Stimulated activated memory B cell treated with anti-CD40 and anti-IgM and Interleukin-4, amounts not matched to agents 10 μg/mL and 1 μg/mL and 100 μg/mL, for 72 hours (primary cell): ENCODE results near the gene CUX1.
"Not testable (repeated sequence)": the region's sequence is repeated elsewhere in the genome, so short reads cannot be mapped to it uniquely, and the experiment has no call there.

Source experiments
- ATAC-seq: fragments of 150-1000 bp; cut with Tn5 transposase; 2 replicates; pipeline ENCODE4 v1.10.0; 2021
- H3K27ac Mint-ChIP-seq: one replicate; pipeline ENCODE4 v1.8.0; 2022; ENCODE audit warnings: mild to moderate bottlenecking, mixed read lengths
- H3K27me3 Mint-ChIP-seq: one replicate; pipeline ENCODE4 v1.8.0; 2022; ENCODE audit warnings: mixed read lengths
- H3K36me3 Mint-ChIP-seq: one replicate; pipeline ENCODE4 v1.8.0; 2022; ENCODE audit warnings: mixed read lengths
- H3K4me1 Mint-ChIP-seq: one replicate; pipeline ENCODE4 v1.8.0; 2022; ENCODE audit warnings: mixed read lengths
- H3K4me3 Mint-ChIP-seq: one replicate; pipeline ENCODE4 v1.8.0; 2022; ENCODE audit warnings: mild to moderate bottlenecking, moderate library complexity, mixed read lengths
- H3K9me3 Mint-ChIP-seq: one replicate; pipeline ENCODE4 v1.8.0; 2022; ENCODE audit warnings: mixed read lengths

CUX1 gene

DNA sequence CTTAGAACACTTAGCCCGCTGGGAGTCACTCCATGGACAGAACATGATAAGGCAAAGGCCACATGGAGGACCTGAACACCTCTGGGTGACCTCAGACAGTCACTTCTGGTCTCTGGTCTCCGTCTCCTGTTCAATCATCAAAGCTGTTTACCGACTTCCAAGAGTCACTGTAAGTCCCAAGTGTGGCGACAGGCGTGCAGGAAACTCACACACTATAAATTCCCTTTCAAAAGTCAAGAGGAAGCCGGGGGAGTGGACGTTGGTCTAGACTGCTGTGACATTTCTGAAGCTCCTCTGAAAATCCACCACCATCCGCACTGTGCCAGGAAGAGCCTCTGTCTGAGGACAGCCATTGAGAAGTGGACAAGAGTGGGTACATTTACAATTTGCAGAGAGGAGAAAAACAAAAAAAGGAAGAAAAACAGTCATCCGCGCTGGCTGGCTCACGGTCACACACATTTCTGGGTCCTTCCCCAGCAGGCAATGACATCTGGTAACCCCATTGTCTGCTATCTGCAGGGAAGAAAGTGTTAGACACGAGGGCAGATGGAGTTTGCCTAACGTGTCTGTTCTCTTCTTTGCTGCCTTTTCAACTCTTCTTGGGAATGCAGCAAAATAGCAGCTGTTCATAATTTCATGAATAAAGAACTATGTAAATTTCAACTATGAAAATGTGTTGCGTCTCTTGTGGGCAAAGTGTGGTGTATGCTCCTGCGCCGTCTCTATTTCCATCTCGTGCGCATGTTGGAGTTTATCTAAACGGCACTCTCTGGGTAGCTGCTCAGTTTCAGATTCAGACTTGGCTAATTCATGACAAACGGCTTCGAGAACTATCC is 32.9 kb upstream of the CUX1 start:
- Mint-ChIP-seq H3K9me3 (peaks cover 2% of the 10 kb centered on the region), H3K36me3 (no peaks in the 10 kb centered on the region)

DNA sequence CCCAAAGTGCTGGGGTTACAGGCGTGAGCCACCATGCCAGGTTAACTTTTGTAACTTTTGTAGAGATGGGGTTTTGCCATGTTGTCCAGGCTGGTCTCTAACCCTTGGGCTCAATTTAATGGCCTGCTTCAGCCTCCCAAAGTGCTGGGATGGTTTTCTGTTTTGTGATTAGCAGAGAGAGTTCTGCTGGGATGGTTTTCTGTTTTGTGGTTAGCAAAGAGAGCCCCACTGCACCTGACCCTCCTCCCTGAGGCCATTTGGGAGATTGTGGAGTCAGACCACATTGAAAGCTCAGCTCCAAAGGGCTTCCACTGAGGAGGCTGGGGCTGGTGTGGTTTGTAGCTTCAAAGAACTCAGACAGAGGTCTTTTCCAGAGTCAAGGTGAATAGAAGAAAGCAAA is 29.6 kb upstream of the CUX1 start:
- no peak overlapping the region for H3K27ac Mint-ChIP-seq
- peaks cover 2% of the 10 kb centered on the region for H3K9me3 Mint-ChIP-seq

More for the DNA sequence above, 32.9 kb upstream of the CUX1 start:
- peaks cover 15% of the 10 kb centered on the region for H3K27me3 Mint-ChIP-seq
- peak; percentile 47 for ATAC-seq
- H3K4me1 Mint-ChIP-seq: peaks cover 10% of the 10 kb centered on the region
- H3K27ac Mint-ChIP-seq: no peak overlapping the region
- no peak overlapping the region for H3K4me3 Mint-ChIP-seq

DNA sequence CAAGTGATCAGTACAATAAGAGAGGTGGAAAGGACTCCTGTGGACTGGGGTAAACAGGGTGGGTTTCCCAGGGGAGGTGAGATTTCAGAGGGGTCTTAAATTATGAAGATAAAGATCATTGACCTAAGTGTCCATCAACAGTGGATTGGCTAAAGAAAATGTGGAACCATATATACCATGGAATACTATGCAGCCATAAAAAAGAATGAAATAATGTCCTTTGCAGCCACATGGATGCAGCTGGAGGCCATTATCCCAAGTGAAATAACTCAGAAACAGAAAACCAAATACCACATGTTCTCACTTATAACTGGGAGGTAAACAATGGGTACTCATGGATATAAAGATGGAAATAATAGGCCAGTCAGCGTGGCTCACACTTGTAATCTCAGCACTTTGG is 28.9 kb upstream of the CUX1 start:
- Mint-ChIP-seq H3K9me3 (peaks cover 2% of the 10 kb centered on the region), H3K4me1 (peaks cover 10% of the 10 kb centered on the region), H3K4me3 (no peak overlapping the region), H3K36me3 (no peaks in the 10 kb centered on the region), H3K27ac (no peak overlapping the region), H3K27me3 (peaks cover 12% of the 10 kb centered on the region)
- ATAC-seq: no peak

More for the DNA sequence above, 29.6 kb upstream of the CUX1 start:
- Mint-ChIP-seq H3K4me3 (no peak overlapping the region), H3K27me3 (peaks cover 15% of the 10 kb centered on the region), H3K36me3 (no peaks in the 10 kb centered on the region), H3K4me1 (peaks cover 10% of the 10 kb centered on the region)
- no peak for ATAC-seq

DNA sequence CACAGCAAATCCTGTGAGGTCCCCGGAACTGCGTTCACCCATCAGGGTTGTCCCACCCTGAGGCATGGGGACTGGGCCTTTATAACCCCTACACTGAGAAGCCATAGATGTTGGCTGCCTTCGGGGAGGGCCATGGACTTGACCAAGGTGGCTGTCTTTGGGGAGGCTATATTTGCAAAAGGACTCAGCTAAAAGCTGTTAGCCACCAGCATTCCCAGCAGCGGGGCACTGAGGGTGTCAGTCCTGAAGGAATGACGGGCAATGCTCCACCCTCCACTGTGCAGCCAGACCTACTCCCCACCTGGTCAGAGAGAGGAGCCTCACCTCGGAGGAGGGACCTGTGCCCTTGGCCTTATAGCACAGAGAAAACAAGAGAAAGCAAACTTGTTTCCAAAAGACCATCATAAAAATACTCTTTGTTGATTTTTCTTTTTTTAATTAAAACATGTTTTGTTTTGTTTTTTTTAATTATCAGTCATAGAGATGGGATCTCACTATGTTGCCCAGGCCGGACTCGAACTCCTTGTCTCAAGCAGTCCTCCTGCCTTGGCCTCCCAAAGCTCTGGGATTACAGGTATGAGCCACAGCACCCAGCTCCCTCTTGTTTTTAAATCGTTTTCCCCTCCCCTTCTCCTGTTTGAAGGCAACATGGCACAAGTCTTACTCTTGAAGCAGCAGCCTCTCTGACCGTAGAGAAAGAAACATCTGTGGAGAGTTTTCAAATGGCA is 26.7 kb upstream of the CUX1 start:
- peaks cover 18% of the 10 kb centered on the region for H3K27me3 Mint-ChIP-seq
- H3K4me1 Mint-ChIP-seq: no peaks in the 10 kb centered on the region
- no peaks in the 10 kb centered on the region for H3K36me3 Mint-ChIP-seq
- H3K4me3 Mint-ChIP-seq: no peak overlapping the region
- no peak for ATAC-seq
- H3K9me3 Mint-ChIP-seq: peaks cover 2% of the 10 kb centered on the region
- no peak overlapping the region for H3K27ac Mint-ChIP-seq

DNA sequence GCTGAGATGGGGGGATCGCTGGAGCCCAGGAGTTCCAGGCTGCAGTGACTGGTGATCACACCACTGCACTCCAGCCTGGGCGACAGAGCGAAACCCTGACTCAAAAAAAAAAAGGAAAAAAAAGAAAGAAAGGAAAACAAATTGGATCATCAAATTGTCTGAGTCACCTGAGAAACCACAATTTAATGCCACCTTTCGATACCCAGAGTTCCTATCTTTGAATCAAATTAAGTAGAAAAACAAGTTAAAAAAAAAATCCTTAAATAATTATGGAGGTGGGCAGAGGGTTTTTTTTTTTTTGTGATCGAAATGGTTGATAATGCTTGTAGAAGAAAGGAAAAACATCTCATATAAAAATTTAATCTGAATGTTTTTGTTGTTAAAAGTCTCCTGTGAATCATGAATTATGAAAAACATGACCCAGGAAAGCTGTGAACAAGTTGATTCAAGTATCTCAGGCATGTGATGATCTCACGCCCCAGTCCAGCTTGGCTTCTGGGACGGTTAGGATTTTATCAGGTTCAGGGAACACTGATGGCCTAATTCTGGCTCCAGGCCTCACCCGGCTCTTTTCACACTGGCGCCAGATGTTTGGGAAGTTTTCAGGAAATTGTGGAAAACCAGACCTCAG is 25.3 kb upstream of the CUX1 start:
- H3K4me1 Mint-ChIP-seq: no peaks in the 10 kb centered on the region
- H3K27me3 Mint-ChIP-seq: peaks cover 32% of the 10 kb centered on the region
- H3K9me3 Mint-ChIP-seq: peaks cover 2% of the 10 kb centered on the region
- H3K4me3 Mint-ChIP-seq: no peak overlapping the region
- H3K36me3 Mint-ChIP-seq: no peaks in the 10 kb centered on the region
- no peak overlapping the region for H3K27ac Mint-ChIP-seq
- no peak for ATAC-seq

DNA sequence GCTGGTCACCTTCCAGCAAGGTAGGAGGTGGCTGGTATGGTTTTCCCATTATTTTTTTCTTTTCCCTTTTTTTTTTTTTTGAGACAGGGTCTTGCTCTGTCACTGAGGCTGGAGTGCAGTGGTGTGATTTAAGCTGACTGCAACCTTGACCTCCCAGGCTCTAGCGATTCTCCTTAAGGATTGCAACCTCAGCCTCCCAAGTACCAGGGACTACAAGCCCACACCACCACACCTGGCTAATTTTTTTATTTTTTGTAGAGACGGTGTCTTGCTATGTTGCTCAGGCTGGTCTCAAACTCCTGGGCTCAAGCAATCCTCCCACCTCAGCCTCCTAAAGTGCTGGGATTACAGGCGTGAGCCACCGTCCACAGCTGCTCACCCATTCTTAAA is 24.7 kb upstream of the CUX1 start:
- not testable (repeated sequence) for H3K27ac Mint-ChIP-seq, ATAC-seq, H3K36me3 Mint-ChIP-seq, H3K9me3 Mint-ChIP-seq, H3K4me1 Mint-ChIP-seq, H3K4me3 Mint-ChIP-seq
- peaks cover 38% of the 10 kb centered on the region for H3K27me3 Mint-ChIP-seq

DNA sequence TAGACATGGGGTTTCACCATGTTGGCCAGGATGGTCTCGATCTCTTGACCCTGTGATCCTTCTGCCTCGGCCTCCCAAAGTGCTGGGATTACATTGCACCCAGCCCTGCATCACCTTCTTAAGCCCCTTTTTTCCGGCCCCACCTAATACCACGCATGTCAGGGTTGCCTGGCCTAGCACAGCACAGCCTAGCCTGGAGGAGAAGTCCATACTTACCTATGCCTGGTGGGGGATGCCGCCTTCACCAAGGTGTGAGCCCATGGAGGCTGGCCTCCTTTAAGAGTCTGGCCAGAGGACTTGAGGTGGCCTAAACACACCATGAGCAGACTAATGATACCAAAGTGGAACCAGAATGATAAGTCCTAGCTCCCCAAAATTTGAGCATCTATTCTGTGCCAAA is 22.0 kb upstream of the CUX1 start:
- H3K4me1 Mint-ChIP-seq: no peaks in the 10 kb centered on the region
- no peak overlapping the region for H3K4me3 Mint-ChIP-seq
- no peaks in the 10 kb centered on the region for H3K36me3 Mint-ChIP-seq
- peaks cover 47% of the 10 kb centered on the region for H3K27me3 Mint-ChIP-seq
- no peak overlapping the region for H3K27ac Mint-ChIP-seq
- H3K9me3 Mint-ChIP-seq: no peaks in the 10 kb centered on the region
- ATAC-seq: no peak

DNA sequence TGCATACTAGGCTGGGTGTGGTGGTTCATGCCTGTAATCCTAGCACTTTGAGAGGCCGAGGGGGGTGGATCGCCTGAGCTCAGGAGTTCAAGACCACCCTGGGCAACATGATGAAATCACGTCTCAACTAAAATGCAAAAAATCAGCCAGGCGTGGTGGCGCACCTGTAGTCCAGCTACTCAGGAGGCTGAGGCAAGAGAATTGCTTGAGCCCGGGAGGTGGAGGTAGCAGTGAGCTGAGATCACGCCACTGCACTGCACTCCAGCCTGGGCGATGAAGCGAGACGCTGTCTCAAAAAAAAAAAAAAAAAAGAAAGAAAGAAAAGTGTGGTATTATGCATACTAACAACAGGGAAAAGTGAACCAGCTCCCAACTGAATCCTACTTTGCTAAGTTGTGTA is 19.3 kb upstream of the CUX1 start:
- not testable (repeated sequence) for ATAC-seq, H3K36me3 Mint-ChIP-seq, H3K4me3 Mint-ChIP-seq, H3K4me1 Mint-ChIP-seq, H3K27ac Mint-ChIP-seq, H3K9me3 Mint-ChIP-seq
- peaks cover 66% of the 10 kb centered on the region for H3K27me3 Mint-ChIP-seq

DNA sequence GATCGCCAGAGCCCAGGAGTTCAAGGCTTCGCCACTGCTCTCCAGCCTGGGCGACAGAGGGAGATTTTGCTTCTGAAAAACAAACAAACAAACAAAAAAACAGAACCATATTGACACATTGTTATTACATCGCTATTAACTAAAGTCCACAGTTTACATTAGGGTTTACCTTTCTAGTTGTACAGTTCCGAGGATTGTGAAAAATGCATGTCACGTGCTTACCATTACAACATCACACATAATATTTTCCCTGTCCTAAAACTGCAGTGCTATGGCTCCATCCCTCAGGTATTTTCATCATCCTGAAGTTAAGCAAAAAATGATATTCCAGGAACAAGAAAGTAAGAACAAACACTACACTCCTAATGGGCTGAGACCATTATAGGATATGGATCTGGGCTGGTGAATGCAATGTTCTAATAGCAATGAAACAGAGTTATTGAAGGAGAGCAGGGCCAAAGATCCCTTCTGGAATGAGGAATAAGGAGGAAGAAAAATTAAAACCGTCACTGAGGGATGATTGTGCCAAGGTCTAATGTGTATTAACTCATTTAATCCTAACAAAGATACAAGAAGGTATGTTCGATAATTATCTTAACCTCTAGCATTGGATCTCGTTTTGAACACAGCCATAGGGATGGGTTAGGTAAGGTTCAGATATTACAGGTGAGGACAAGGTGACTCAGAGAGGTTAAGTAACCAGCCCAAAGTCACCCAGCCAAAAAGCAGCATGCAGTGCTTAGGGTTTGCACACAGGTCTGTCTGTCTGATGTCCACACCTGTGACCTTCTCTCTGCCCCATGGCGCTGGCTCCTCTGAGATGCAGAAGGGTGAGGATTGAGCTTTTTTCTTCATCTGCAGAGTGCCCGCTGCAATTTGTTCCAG is 14.0 kb upstream of the CUX1 start:
- Mint-ChIP-seq H3K27me3 (peaks cover 48% of the 10 kb centered on the region), H3K4me3 (no peak overlapping the region), H3K4me1 (peaks cover 24% of the 10 kb centered on the region), H3K36me3 (no peaks in the 10 kb centered on the region), H3K27ac (no peak overlapping the region), H3K9me3 (no peaks in the 10 kb centered on the region)
- ATAC-seq: no peak

DNA sequence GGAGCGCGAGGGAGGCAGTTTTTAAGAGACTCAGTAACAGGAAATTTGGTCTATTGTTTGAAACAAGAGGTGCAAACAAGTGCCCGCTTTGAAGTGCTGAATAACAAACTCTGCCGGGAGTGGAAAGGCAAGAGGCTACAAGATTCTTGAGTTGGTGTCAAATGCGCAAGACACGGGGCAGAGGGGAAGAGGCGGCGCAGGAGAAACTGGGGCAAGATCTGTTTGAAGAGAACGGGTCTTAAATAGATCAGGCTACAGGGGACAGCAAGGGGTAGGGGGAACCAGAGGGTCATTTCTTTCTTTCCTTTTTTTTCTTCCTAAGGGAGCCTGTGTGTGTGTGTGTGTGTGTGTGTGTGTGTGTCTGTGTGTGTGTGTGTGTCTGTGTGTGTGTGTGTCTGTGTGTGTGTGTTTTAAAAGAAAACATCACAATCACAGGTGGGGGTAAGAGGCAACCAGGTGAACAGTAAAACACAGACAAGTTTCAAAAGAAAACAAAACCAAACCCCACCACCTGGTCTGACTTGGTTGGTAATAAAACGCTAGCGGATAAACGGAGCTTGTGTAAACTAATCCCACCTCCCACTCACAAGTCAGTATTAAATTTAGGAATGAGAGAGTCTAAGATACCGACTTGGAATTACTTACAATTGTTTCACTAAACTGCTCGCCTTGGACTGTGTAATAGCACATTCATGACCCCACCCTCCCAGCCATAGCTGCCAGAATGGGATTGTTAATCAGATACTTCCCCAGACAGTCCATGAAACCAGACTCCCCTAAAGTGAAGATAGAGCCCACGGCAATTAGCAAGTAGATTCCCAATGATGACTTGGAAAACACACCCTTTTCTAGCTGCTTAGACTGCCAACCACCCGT is 13.1 kb upstream of the CUX1 start:
- H3K27ac Mint-ChIP-seq: no peak overlapping the region
- no peak for ATAC-seq
- no peaks in the 10 kb centered on the region for H3K36me3 Mint-ChIP-seq
- H3K4me1 Mint-ChIP-seq: peaks cover 24% of the 10 kb centered on the region
- peaks cover 45% of the 10 kb centered on the region for H3K27me3 Mint-ChIP-seq
- no peak overlapping the region for H3K4me3 Mint-ChIP-seq
- no peaks in the 10 kb centered on the region for H3K9me3 Mint-ChIP-seq

DNA sequence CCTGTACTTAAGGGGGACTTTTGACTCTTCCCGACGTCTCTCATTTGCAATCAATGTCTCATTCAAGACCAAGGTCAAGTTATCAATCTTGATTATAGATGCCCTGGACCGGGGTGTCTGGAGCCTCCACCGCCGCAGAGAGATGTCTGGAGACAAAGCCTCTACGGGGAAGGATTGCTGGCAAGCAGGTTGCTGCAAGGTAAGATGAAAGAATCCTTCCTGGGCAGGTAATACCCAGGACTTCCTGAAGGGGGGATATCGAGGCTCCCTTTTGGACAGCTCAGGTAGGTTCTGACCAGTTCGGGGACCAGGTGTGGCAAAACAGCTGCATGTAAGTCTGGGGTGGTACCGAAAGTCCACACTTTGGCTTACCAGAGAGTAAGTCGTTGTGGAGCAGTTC is 12.5 kb upstream of the CUX1 start:
- H3K27ac Mint-ChIP-seq: no peak overlapping the region
- no peaks in the 10 kb centered on the region for H3K36me3 Mint-ChIP-seq
- no peaks in the 10 kb centered on the region for H3K9me3 Mint-ChIP-seq
- no peak overlapping the region for H3K4me3 Mint-ChIP-seq
- H3K27me3 Mint-ChIP-seq: peaks cover 39% of the 10 kb centered on the region
- H3K4me1 Mint-ChIP-seq: peaks cover 24% of the 10 kb centered on the region
- no peak for ATAC-seq

DNA sequence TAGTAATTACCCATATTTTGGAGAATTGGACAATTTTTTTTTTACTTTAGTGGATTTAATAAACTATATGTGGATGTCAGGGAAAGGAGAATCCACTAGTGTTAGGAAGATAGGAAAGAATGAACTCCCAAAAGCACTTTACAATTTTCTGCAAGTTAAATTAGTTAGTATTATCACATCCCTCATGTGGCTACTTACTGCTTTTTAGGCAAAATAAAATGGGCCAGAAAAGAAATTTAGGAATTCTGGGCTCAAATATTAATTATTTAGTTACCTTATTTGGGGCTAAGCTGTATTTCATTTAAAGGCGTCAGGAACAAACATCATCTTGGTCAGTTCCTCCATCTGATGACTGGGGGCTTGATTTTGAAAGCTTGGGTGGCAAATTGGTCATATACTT is 4.8 kb upstream of the CUX1 start:
- Mint-ChIP-seq H3K36me3 (no peaks in the 10 kb centered on the region), H3K9me3 (no peaks in the 10 kb centered on the region), H3K4me3 (no peak overlapping the region), H3K4me1 (peaks cover 11% of the 10 kb centered on the region), H3K27me3 (no peaks in the 10 kb centered on the region), H3K27ac (no peak overlapping the region)
- ATAC-seq: no peak

DNA sequence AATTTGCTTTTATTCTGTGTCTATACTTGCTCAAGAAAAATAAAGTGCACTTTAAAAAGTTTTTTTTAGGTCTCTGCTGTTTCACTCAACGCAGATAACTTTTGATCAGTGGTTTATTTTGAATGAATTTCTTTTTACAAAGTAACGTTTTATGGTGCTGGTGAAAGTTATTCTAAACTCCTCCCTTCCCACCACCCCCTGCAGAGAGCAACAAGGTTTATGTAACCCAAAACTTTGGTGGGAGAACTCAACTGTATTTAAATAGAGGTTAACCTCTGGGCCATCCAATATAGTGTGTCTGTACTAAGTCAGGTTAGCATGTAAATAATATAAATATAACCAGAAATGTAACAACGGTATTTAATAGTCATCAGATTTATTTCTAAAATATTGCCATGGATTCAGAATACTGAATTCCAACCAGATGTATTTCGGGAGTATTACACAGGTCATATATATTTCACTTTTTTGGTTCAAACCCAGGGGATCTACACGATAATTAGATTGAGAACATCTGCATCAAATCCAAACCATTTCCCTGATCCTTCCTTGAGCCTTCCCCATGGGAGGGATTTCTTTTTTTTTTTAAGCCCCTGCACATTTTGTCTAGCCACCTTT is 3.9 kb upstream of the CUX1 start:
- Mint-ChIP-seq H3K36me3 (no peaks in the 10 kb centered on the region), H3K9me3 (no peaks in the 10 kb centered on the region), H3K4me3 (peak overlapping the region; percentile 34), H3K4me1 (peaks cover 20% of the 10 kb centered on the region), H3K27me3 (no peaks in the 10 kb centered on the region), H3K27ac (no peak overlapping the region)
- ATAC-seq: no peak
